HL-60 (cell line): Measurements from ENCODE around the gene RSRC1.

ENCODE experiments used
- DNase-seq, 2 experiments: peaks; one replicate each; pipeline ENCODE4 v3.0.0-alpha.2; 2010 to 2020; ENCODE audit warnings: low read depth in 1 of 2, low spot score in 1 of 2
- H3K27ac ChIP-seq: fragments of 250-450 bp; sonication (Bioruptor Pico); replicated peaks from 2 replicates; pipeline ENCODE4 v1.5.1; 2020; ENCODE audit warnings: mild to moderate bottlenecking, moderate library complexity
- H3K27me3 ChIP-seq: fragments of 250-450 bp; sonication (Bioruptor Pico); 2 replicates; pipeline ENCODE4 v1.5.1; 2021; ENCODE audit warnings: mild to moderate bottlenecking, moderate library complexity; ENCODE audit not compliant: insufficient read depth, poor library complexity, severe bottlenecking
- H3K4me3 ChIP-seq: replicated peaks from 2 replicates; pipeline ENCODE4 v1.5.1; 2011; ENCODE audit warnings: mild to moderate bottlenecking, control low read depth, low read length; ENCODE audit not compliant: insufficient read depth
- GABPA ChIP-seq: IDR thresholded peaks from 2 replicates; pipeline ENCODE4 v1.6.1; 2012; ENCODE audit warnings: low read depth
- POLR2AphosphoS5 ChIP-seq: IDR thresholded peaks from 2 replicates; pipeline ENCODE4 v1.6.1; 2012; ENCODE audit warnings: low read depth
- REST ChIP-seq: IDR thresholded peaks from 2 replicates; pipeline ENCODE4 v1.6.1; 2012; ENCODE audit warnings: low read depth; ENCODE audit not compliant: insufficient replicate concordance
- SPI1 ChIP-seq: IDR thresholded peaks from 2 replicates; pipeline ENCODE4 v1.6.1; 2012; ENCODE audit warnings: low read depth, mild to moderate bottlenecking, borderline replicate concordance
- TF ChIP-seq, protein P1 (sequence below): IDR thresholded peaks from one replicate; pipeline ENCODE4 v1.5.1; 2011; ENCODE audit warnings: low read length, control low read depth, inconsistent platforms; ENCODE audit not compliant: insufficient read depth

The RSRC1 gene

GRCh38 chr3:158479051-158479450 lies 369.2 kb downstream of the RSRC1 start:
- no peak for TF ChIP-seq SPI1
- TF ChIP-seq, protein P1, sequence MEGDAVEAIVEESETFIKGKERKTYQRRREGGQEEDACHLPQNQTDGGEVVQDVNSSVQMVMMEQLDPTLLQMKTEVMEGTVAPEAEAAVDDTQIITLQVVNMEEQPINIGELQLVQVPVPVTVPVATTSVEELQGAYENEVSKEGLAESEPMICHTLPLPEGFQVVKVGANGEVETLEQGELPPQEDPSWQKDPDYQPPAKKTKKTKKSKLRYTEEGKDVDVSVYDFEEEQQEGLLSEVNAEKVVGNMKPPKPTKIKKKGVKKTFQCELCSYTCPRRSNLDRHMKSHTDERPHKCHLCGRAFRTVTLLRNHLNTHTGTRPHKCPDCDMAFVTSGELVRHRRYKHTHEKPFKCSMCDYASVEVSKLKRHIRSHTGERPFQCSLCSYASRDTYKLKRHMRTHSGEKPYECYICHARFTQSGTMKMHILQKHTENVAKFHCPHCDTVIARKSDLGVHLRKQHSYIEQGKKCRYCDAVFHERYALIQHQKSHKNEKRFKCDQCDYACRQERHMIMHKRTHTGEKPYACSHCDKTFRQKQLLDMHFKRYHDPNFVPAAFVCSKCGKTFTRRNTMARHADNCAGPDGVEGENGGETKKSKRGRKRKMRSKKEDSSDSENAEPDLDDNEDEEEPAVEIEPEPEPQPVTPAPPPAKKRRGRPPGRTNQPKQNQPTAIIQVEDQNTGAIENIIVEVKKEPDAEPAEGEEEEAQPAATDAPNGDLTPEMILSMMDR, result no peak
- TF ChIP-seq REST, result no peak
- no peak for TF ChIP-seq POLR2AphosphoS5
- no peak for TF ChIP-seq GABPA
- no peak for DNase-seq
- Histone ChIP-seq H3K27me3 (no peaks in the 10 kb centered on the region), H3K27ac (no peak overlapping the region), H3K4me3 (no peak overlapping the region)

DNA sequence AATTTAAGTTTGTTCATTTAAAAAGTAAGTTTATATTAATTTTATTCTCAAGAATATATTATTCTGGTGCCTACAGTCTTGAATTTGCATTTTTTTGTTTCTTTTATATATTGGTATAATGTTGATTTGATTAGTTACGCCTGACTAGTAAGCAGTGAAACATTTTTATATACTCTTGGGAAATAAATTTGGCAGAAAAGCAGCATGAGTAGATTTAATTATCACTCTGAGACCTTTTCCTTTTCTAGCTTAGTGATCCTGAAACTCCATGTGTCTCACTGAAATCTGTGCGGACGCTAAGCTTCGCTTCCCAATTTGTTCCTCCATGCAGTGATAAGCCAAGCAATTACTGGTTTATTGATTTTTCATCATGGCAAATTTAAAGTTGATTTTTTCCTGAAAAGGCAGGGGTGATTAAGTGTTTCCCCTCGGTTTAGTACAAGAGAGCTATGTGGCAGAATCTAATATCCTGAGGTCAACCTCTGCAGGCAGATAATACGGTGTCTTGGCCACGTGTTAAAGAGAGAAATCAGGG lies 373.9 kb downstream of the RSRC1 start:
- TF ChIP-seq SPI1 (no peak), REST (no peak), POLR2AphosphoS5 (no peak), GABPA (no peak)
- TF ChIP-seq, protein P1, result no peak
- no peak for DNase-seq
- no peaks in the 10 kb centered on the region for H3K27me3 ChIP-seq
- no peak overlapping the region for H3K27ac ChIP-seq
- no peak overlapping the region for H3K4me3 ChIP-seq

- H3K4me3 ChIP-seq, result no peak overlapping the region
- no peaks in the 10 kb centered on the region for H3K27me3 ChIP-seq
- TF ChIP-seq, protein P1, result no peak
- TF ChIP-seq REST (no peak), GABPA (no peak), POLR2AphosphoS5 (no peak), SPI1 (no peak)
- H3K27ac ChIP-seq, result no peak overlapping the region
- no peak for DNase-seq
Observed at GRCh38 chr3:158486200-158486599, 376.3 kb downstream of the RSRC1 start.
